Nucleus accumbens (tissue), 56 donors: Measurements from ENCODE around the gene MYO9A.

Experiments used
- DNase-seq, 56 donors: peaks; one replicate each; lab custom pipeline; 2025; lab: John Stamatoyannopoulos, UW

Gene MYO9A

GRCh38 chr15:71811752-71812735 is 305.9 kb downstream of the MYO9A start:
- no peak for DNase-seq

- no peak for DNase-seq
These were observed 306.8 kb downstream of the MYO9A start for GRCh38 chr15:71811036-71811736.

DNA sequence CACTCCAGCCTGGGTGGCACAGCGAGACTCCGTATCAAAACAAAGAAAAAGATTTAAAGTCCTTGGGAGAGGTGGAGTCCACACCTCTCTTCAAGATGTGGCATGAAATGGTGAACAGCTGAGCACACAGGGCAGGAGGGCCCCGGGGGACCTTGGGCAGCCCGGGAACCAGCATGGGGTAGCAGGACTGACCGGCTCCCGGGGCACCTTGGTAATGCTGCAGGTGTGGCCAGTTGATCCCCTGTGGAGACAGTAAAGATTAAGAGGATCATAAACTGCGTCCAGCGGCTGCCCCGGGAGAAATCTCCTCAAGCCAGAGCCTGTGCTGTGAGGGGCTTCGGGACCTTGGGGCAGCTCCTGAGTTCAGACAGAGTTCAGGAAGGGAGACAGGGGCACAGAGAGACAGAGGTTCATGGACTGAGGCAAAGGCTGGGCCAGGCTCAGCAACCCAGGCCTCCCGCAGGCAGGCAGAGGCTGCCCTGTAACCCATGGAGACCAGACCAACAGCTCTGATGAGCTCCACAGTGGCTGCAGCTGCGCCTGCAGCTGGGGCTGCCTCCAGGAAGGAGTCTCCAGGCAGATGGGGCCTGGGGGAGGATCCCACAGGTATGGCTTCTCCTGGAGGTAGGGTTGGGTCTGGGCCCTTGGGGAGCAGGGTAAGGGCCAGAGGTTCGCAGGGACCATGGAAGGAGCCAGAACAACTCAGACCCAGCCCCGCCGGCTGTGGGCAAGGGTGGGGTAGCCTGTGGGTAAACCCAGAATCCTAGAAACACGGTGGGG is 307.5 kb downstream of the MYO9A start, which contains the start of gene NR2E3:
Gene NR2E3, plus strand, starts transcription at position 299 of the 780 bp plus-strand sequence. Its CDS starts 190 bp downstream, at position 489.
- no peak for DNase-seq

- no peak for DNase-seq
These were observed 308.6 kb downstream of the MYO9A start for GRCh38 chr15:71809346-71809745.

- DNase-seq: no peak
These were observed 309.5 kb downstream of the MYO9A start for GRCh38 chr15:71808311-71809020.

DNA sequence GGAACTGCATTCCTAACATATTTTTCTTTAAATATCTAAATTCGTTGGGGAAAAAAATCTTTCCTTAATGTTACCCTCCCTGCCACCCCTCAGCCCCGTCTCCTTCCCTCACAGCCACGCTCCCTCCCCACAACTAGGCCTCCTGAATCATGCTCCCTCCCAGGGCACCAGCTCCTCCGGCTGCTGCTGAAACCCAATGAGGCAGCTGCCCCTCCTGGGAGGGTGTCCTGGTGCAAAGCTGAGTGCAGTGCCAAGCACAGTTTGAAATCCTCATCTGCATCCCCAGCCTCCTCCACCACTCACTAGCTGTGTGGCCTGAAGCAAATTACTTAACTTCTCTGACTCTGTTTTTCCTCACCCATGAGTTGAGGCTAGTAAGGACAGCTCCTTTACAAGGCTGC is 310.3 kb downstream of the MYO9A start:
- no peak for DNase-seq

DNA sequence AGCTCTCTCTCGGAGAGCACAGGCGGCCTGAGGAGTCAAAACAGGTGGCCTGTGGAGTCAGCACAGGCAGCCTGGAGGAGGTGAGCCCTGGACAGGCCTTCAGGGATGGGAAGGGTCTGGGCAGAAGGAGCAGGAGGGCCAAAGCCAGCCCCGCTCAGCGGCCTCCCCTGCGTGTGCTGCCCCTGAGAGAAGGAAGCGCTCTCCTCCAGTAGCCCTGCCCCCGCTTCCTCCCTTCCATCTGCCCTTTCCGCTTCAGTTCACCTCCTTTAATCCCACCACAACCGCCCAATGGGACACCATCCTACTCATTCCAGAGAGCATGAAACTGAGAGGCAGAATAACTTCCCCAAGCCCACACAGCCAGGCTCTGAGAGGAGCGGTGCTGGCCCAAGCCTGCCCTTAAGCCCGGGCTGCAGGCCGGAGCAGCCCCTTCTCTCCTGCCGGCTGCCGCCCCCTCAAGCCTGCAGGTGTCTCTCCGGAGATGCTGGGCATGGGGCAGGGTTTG is 310.8 kb downstream of the MYO9A start:
- no peak for DNase-seq

GRCh38 chr15:71806452-71806931 is 311.5 kb downstream of the MYO9A start:
- DNase-seq: no peak

DNA sequence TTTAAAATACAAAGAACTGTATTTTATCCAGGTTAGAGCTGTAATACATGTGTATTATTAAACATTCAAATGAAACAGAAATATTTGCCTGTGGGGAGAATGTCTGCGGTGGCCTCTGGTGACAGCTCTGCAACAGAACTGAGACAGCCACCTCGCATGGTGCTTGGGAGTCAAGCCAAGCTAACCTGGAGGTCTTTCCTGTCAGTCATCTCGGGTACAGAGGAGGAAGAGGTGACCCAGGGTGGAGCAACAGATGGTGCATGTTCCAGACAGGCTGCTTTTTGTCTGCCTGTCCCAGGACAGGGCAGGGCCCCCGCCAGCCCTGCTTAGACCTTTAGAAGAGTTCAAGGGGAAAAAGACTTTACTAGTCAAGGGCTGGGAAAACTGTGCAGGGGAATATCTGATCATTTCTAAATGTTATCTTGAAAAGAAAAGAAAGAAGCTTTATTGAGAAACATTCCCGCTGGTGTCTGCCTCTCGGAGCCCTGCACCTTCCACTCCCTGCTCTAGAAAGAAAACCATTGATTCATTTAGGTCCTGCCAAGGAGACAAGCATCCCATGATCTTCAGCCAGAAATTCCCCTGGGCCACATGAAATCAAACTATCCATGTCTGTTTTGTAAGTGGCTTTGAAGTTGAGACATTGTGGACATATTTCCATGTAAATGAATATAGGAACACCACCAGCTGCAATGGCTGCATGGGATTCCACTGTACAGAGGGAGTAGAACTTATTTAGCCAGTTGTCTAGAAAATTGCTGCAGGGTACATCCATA is 313.1 kb downstream of the MYO9A start:
- no peak for DNase-seq

GRCh38 chr15:71804226-71804625 is 313.7 kb downstream of the MYO9A start:
- DNase-seq: no peak

DNA sequence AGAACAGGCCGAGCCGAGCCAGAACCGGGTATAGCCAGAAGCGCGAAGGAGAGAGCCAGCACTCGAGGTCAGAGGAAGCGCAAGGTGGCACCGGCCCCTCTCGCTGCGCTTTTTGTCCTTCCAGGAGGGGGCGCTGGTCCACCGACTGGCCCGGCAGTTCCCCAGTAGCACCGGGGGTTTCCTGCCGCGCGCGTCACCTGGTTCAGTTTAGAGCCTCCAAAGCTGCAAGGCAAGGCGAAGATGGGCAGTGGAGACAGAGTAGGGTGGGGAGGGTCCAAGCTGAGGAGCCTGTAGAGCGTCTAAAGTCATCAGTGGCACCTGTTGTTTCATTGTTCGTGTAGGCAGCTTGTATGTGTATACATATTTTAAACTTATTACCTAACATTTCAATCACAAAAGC is 315.2 kb downstream of the MYO9A start:
- DNase-seq: no peak

DNA sequence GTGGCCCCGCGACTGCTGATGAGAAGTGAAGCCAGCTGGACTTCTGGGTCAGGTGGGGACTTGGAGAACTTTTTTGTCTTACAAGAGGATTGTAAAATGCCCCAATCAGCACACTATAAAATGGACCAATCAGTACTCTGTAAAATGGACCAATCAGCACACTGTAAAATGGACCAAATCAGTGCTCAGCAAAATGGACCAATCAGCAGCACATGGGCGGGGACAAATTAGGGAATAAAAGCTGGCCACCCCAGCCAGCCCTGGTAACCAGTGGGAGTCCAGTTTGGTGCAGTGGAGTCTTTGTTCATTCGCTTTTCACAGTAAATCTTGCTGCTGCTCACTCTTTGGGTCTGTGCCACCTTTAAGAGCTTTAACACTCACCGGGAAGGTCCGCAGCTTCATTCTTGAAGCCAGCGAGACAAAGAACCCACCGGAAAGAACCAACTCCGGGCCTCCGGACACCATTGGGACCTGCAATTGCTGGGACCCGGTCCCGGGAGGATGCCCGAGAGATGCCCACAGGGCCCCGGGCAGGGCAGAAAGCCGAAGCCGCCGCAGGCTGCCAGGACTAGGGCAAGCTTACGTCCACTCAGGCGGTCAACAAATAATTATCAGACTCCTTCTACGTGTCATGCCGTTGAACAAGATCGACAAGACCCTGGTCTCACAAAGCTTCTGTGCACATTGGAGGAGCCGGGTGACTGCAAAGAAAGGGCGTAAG is 315.9 kb downstream of the MYO9A start:
- DNase-seq: no peak

- DNase-seq: peak in 22 of 56 donors; percentile 1 to 55 (median 15)
These were observed 316.9 kb downstream of the MYO9A start for GRCh38 chr15:71800835-71801745.

DNA sequence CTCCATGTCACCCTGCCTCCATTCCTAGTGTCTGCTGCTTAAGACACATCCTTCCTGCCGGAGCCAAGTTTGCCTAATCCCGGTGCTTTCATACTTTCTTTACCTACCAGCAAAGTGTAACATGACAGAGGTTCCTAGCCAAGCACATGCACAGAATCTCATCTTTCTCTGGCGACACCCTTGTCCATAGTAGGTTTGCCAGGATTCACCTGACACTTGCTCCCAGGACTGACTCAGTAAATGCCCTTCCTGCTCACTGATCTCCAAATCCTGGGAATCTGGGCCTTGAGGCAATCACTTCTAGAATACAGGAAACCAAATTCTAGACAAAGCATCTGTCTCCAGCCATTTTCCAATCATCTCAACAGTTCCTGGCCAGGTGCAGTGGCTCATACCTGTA is 317.8 kb downstream of the MYO9A start:
- no peak for DNase-seq

- DNase-seq: no peak
These were observed 319.3 kb downstream of the MYO9A start for GRCh38 chr15:71798641-71799040.

DNA sequence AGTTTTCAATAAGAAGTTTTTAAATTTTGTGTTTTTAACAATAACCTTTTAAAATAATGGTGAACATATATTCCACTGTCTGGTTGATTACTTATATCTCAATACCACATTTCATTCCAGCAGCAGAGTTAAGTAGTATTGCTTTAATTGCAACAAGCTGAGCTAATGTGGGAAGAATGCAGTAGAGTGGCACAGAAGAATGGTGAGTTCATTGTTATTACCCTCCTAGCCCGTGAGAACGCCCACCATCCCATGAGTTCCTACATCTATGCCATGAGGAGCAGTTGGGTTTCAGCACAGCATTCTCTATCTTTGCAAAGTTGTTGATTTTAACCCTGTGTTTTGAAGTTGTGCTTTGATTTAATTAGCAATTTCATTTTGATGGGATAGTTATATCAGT is 325.4 kb downstream of the MYO9A start:
- no peak for DNase-seq

DNA sequence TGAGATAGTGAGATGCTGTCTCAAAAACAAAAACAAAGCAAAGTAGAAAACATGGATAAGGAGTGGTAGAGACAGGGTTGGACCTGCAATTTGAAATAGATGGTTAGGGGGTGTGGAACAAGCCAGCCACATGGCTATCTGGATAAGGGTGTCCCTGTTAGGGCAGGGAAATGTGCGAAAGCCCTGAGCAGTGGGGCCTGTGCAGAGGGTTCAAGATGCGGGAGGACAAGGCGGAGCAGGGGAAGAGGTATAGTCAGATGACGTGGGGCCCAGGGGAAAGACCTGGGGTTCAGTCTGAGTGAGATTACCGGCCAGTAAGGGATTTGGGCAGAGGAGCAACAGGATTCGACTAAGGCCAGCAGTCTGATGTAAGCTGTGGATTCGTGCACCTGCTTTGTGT is 326.0 kb downstream of the MYO9A start:
- no peak for DNase-seq
